ENCODE measurements around the gene NIT2. TPM values are rescaled to one million over a fixed set of nuclear protein-coding genes. Genes with fewer than 3 reads are reported as not detected.
"Not testable (repeated sequence)": the region's sequence is repeated elsewhere in the genome, so short reads cannot be mapped to it uniquely, and the experiment has no call there.

The NIT2 gene
- 59.5 and 61.9 TPM in 2 replicates for total RNA-seq (2014; rRNA removed; shearing (Covaris generic))
- 97.1 and 115 TPM in 2 replicates for polyA plus RNA-seq (2014; cell fraction: nucleus; rRNA removed)

- peak; percentile 67 for DNase-seq (ENCODE audit: extremely low read depth, low read depth)
Measured at GRCh38 chr3:100334488-100335351, at the start of gene NIT2. TSS of gene NIT2 (plus strand) at chr3:100334757. CDS start at chr3:100334792, 35 bp downstream.

GRCh38 chr3:100288288-100288894 is 46.2 kb upstream of the NIT2 start:
- DNase-seq (ENCODE audit: extremely low read depth, low read depth), result no peak

- DNase-seq (ENCODE audit: extremely low read depth, low read depth), result no peak
Measured at GRCh38 chr3:100289339-100289738, 45.2 kb upstream of the NIT2 start.

GRCh38 chr3:100295089-100295488 is 39.5 kb upstream of the NIT2 start:
- DNase-seq (ENCODE audit: extremely low read depth, low read depth), result no peak

GRCh38 chr3:100297784-100298183 is 36.8 kb upstream of the NIT2 start:
- no peak for DNase-seq (ENCODE audit: extremely low read depth, low read depth)

GRCh38 chr3:100299016-100299415 is 35.5 kb upstream of the NIT2 start:
- no peak for DNase-seq (ENCODE audit: extremely low read depth, low read depth)

- DNase-seq (ENCODE audit: extremely low read depth, low read depth), result no peak
Measured at GRCh38 chr3:100306695-100307094, 27.9 kb upstream of the NIT2 start.

GRCh38 chr3:100310355-100310965 is 24.1 kb upstream of the NIT2 start:
- no peak for DNase-seq (ENCODE audit: extremely low read depth, low read depth)

GRCh38 chr3:100311011-100311410 is 23.5 kb upstream of the NIT2 start:
- no peak for DNase-seq (ENCODE audit: extremely low read depth, low read depth)

GRCh38 chr3:100316641-100317069 is 17.9 kb upstream of the NIT2 start:
- DNase-seq (ENCODE audit: extremely low read depth, low read depth), result peak; percentile 38

GRCh38 chr3:100317912-100318311 is 16.6 kb upstream of the NIT2 start:
- DNase-seq (ENCODE audit: extremely low read depth, low read depth), result no peak

GRCh38 chr3:100319951-100320350 is 14.6 kb upstream of the NIT2 start:
- no peak for DNase-seq (ENCODE audit: extremely low read depth, low read depth)

GRCh38 chr3:100324044-100324443 is 10.5 kb upstream of the NIT2 start:
- no peak for DNase-seq (ENCODE audit: extremely low read depth, low read depth)

GRCh38 chr3:100325827-100326226 is 8.7 kb upstream of the NIT2 start:
- DNase-seq (ENCODE audit: extremely low read depth, low read depth), result no peak

- DNase-seq (ENCODE audit: extremely low read depth, low read depth), result not testable (repeated sequence)
Measured at GRCh38 chr3:100327377-100327776, 7.2 kb upstream of the NIT2 start.

- no peak for DNase-seq (ENCODE audit: extremely low read depth, low read depth)
Measured at GRCh38 chr3:100329800-100330489, 4.6 kb upstream of the NIT2 start.

- DNase-seq (ENCODE audit: extremely low read depth, low read depth), result no peak
Measured at GRCh38 chr3:100330651-100331050, 3.9 kb upstream of the NIT2 start.

- no peak for DNase-seq (ENCODE audit: extremely low read depth, low read depth)
Measured at GRCh38 chr3:100331660-100332059, 2.9 kb upstream of the NIT2 start.

- DNase-seq (ENCODE audit: extremely low read depth, low read depth), result no peak
Measured at GRCh38 chr3:100333051-100333450, 1.5 kb upstream of the NIT2 start.

- DNase-seq (ENCODE audit: extremely low read depth, low read depth), result no peak
Measured at GRCh38 chr3:100333970-100334487, 528 bp upstream of the NIT2 start.

GRCh38 chr3:100335434-100335833 is 877 bp downstream of the NIT2 start:
- DNase-seq (ENCODE audit: extremely low read depth, low read depth), result no peak

All from NCI-H460 (cell line).